ENCODE results near the gene RTKN2.

DNA sequence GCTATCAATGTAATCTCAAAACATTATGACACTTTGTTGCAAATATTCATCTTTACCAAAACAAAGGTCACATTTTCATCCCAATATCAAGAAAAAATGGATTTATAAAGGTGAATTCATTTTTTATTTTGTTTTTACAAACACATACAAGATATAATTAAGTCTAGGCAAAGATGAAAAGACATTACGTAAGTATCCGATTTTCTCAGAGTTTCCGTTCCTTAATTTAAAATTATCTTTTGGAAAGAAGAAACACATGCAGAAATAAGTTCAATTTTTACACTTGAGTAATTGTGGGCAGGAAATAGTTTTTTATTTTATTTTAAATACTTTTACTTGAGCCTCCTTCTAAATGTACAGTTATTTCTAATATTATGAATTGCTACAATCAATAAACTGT, 24.6 kb downstream of the RTKN2 start:
- TF ChIP-seq, protein P1, sequence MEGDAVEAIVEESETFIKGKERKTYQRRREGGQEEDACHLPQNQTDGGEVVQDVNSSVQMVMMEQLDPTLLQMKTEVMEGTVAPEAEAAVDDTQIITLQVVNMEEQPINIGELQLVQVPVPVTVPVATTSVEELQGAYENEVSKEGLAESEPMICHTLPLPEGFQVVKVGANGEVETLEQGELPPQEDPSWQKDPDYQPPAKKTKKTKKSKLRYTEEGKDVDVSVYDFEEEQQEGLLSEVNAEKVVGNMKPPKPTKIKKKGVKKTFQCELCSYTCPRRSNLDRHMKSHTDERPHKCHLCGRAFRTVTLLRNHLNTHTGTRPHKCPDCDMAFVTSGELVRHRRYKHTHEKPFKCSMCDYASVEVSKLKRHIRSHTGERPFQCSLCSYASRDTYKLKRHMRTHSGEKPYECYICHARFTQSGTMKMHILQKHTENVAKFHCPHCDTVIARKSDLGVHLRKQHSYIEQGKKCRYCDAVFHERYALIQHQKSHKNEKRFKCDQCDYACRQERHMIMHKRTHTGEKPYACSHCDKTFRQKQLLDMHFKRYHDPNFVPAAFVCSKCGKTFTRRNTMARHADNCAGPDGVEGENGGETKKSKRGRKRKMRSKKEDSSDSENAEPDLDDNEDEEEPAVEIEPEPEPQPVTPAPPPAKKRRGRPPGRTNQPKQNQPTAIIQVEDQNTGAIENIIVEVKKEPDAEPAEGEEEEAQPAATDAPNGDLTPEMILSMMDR (IDR thresholded peaks at IDR 0.05; ENCODE audit: insufficient read depth, low read length), result no peak
- no peak for TF ChIP-seq POLR2AphosphoS5 (IDR thresholded peaks at IDR 0.05; ENCODE audit: low read depth)
- no peak for TF ChIP-seq GABPA (IDR thresholded peaks at IDR 0.05; ENCODE audit: low read depth)
- no peak for TF ChIP-seq REST (IDR thresholded peaks at IDR 0.05; ENCODE audit: insufficient replicate concordance, low read depth)
- no peak for TF ChIP-seq SPI1 (IDR thresholded peaks at IDR 0.05; ENCODE audit: borderline replicate concordance, low read depth)

All from HL-60 (cell line).